H1 (cell line): ENCODE results near the gene TCAF1. TPM values are rescaled to one million over a fixed set of nuclear protein-coding genes. Genes with fewer than 3 reads are reported as not detected.

Source experiments
- CTCF ChIA-PET: fragments of 300-600 bp; sonication (Branson Sonifier 250); formaldehyde crosslinking; loops from one replicate; lab custom pipeline; 2021; ENCODE audit not compliant: partially characterized antibody; lab: Charles Lee
- POLR2A ChIA-PET: fragments of 300-600 bp; sonication (Branson Sonifier 250); formaldehyde crosslinking; loops from one replicate; lab custom pipeline; 2021; ENCODE audit warnings: inconsistent platforms; ENCODE audit not compliant: partially characterized antibody; lab: Charles Lee
- DNase-seq, 2 experiments: peaks; one replicate each; pipeline versions ENCODE4 v3.0.0 to v3.0.0-alpha.2; 2010 to 2022; ENCODE audit warnings: low spot score in 2 of 2, low read depth in 1 of 2, mixed read lengths in 1 of 2
- FAIRE-seq: peaks from 2 replicates; lab custom pipeline; 2011; peaks lifted over from hg19 to GRCh38; lab: Jason Lieb, UNC
- H2AFZ ChIP-seq: 2 replicates; pipeline ENCODE4 v1.8.1; 2012; ENCODE audit warnings: low read length, inconsistent platforms
- H2AK5ac ChIP-seq: 2 replicates; pipeline ENCODE4 v1.6.1; 2013; ENCODE audit warnings: low read depth, low read length
- H2BK120ac ChIP-seq: replicated peaks from 2 replicates; pipeline ENCODE3; 2013; ENCODE audit warnings: low read depth, low read length, inconsistent platforms
- H2BK12ac ChIP-seq: 2 replicates; pipeline ENCODE4 v1.6.1; 2013; ENCODE audit warnings: low read depth, low read length
- H2BK15ac ChIP-seq: 2 replicates; pipeline ENCODE4 v1.6.1; 2013; ENCODE audit warnings: low read length
- H2BK20ac ChIP-seq: 2 replicates; pipeline ENCODE4 v1.6.1; 2013; ENCODE audit warnings: low read length
- H2BK5ac ChIP-seq: 2 replicates; pipeline ENCODE4 v1.6.1; 2013; ENCODE audit warnings: low read depth, low read length
- H3K14ac ChIP-seq: 2 replicates; pipeline ENCODE4 v1.6.1; 2013; ENCODE audit warnings: inconsistent platforms; ENCODE audit not compliant: insufficient read length
- H3K18ac ChIP-seq: 2 replicates; pipeline ENCODE4 v1.6.1; 2013; ENCODE audit warnings: low read length; ENCODE audit errors: extremely low read depth
- H3K23ac ChIP-seq: 2 replicates; pipeline ENCODE4 v1.6.1; 2013; ENCODE audit warnings: inconsistent platforms; ENCODE audit not compliant: insufficient read length
- H3K23me2 ChIP-seq: 2 replicates; pipeline ENCODE4 v1.6.1; 2013; ENCODE audit warnings: low read depth, low read length
- H3K27ac ChIP-seq: 2 replicates; pipeline ENCODE4 v1.6.1; 2011; ENCODE audit warnings: low read depth, low read length, inconsistent platforms
- H3K27me3 ChIP-seq, 4 experiments: replicated peaks in 1 of 4; 1 replicate in 1 of 4; 2 replicates in 3 of 4; pipeline versions ENCODE4 v1.6.1 to v1.8.1; 2011 to 2013; ENCODE audit warnings: low read length in 3 of 4, mild to moderate bottlenecking in 3 of 4, inconsistent platforms in 2 of 4, mixed read lengths in 2 of 4, moderate library complexity in 1 of 4; ENCODE audit not compliant: control insufficient read depth in 3 of 4, insufficient read depth in 3 of 4; ENCODE audit errors: extremely low read depth in 1 of 4
- H3K36me3 ChIP-seq, 4 experiments: 2 replicates each; pipeline versions ENCODE4 v1.6.1 to v1.8.1; 2011 to 2013; ENCODE audit warnings: mild to moderate bottlenecking in 4 of 4, low read length in 3 of 4, moderate library complexity in 2 of 4, control low read depth in 1 of 4, inconsistent platforms in 1 of 4; ENCODE audit not compliant: insufficient read depth in 4 of 4, control insufficient read depth in 2 of 4
- H3K4ac ChIP-seq: replicated peaks from 2 replicates; pipeline ENCODE3; 2013; ENCODE audit warnings: low read length, low read depth, mixed read lengths, inconsistent platforms; ENCODE audit not compliant: insufficient read length
- H3K4me1 ChIP-seq, 4 experiments: replicated peaks in 1 of 4; 1 replicate in 1 of 4; 2 replicates in 3 of 4; pipeline versions ENCODE4 v1.6.1 to v1.8.1; 2011 to 2013; ENCODE audit warnings: low read length in 3 of 4, inconsistent platforms in 2 of 4, mixed read lengths in 1 of 4; ENCODE audit not compliant: insufficient read depth in 4 of 4, control insufficient read depth in 3 of 4
- H3K4me2 ChIP-seq, 2 experiments: 2 replicates each; pipeline versions ENCODE4 v1.6.1 to v1.8.1; 2011 to 2013; ENCODE audit warnings: low read depth in 2 of 2, low read length in 2 of 2, control low read depth in 1 of 2, inconsistent platforms in 1 of 2, mild to moderate bottlenecking in 1 of 2; ENCODE audit not compliant: insufficient read depth in 1 of 2
- H3K4me3 ChIP-seq, 4 experiments: fragments of 200-600, 300-600 bp in 1 of 4; sonication (generic), shearing (Covaris generic), sonication (Bioruptor Twin) in 1 of 4; 2 replicates each; pipeline versions ENCODE4 v1.5.1 to v1.8.1; 2011 to 2016; ENCODE audit warnings: low read length in 4 of 4, low read depth in 3 of 4, control low read depth in 2 of 4, inconsistent platforms in 2 of 4, mild to moderate bottlenecking in 2 of 4, mixed read lengths in 1 of 4, moderate library complexity in 1 of 4; ENCODE audit not compliant: insufficient read depth in 2 of 4; ENCODE audit errors: extremely low read depth in 1 of 4
- H3K56ac ChIP-seq: replicated peaks from 2 replicates; pipeline ENCODE3; 2013; ENCODE audit warnings: low read depth, mild to moderate bottlenecking, mixed read lengths, low read length, inconsistent platforms; ENCODE audit not compliant: insufficient read length
- H3K79me1 ChIP-seq: 2 replicates; pipeline ENCODE4 v1.6.1; 2013; ENCODE audit warnings: low read depth, low read length, control low read depth
- H3K79me2 ChIP-seq, 2 experiments: 2 replicates each; pipeline versions ENCODE4 v1.6.1 to v1.8.1; 2012 to 2013; ENCODE audit warnings: low read length in 2 of 2, mild to moderate bottlenecking in 2 of 2, inconsistent platforms in 1 of 2; ENCODE audit not compliant: insufficient read depth in 2 of 2, control insufficient read depth in 1 of 2
- H3K9ac ChIP-seq, 4 experiments: replicated peaks in 1 of 4; 1 replicate in 1 of 4; 2 replicates in 3 of 4; pipeline versions ENCODE4 v1.6.1 to v1.8.1; 2011 to 2013; ENCODE audit warnings: low read depth in 3 of 4, low read length in 3 of 4, control low read depth in 2 of 4, mild to moderate bottlenecking in 2 of 4, moderate library complexity in 2 of 4, inconsistent platforms in 1 of 4; ENCODE audit errors: extremely low read depth in 1 of 4
- H3K9me3 ChIP-seq, 2 experiments: 2 replicates each; pipeline versions ENCODE4 v1.6.1 to v1.8.1; 2012 to 2013; ENCODE audit warnings: mild to moderate bottlenecking in 2 of 2, moderate library complexity in 2 of 2, control low read depth in 1 of 2, inconsistent platforms in 1 of 2, low read depth in 1 of 2, low read length in 1 of 2, mixed read lengths in 1 of 2; ENCODE audit not compliant: insufficient read depth in 2 of 2
- H4K20me1 ChIP-seq, 2 experiments: replicated peaks in 1 of 2; 2 replicates each; pipeline versions ENCODE3 to v1.8.1; 2011 to 2013; ENCODE audit warnings: inconsistent platforms in 2 of 2, low read length in 2 of 2, mild to moderate bottlenecking in 1 of 2; ENCODE audit not compliant: insufficient read depth in 2 of 2, control insufficient read depth in 1 of 2
- H4K5ac ChIP-seq: 2 replicates; pipeline ENCODE4 v1.6.1; 2013; ENCODE audit warnings: low read length, low read depth, mixed read lengths, inconsistent platforms; ENCODE audit not compliant: insufficient read length
- H4K8ac ChIP-seq: 2 replicates; pipeline ENCODE4 v1.8.0; 2013; ENCODE audit warnings: mild to moderate bottlenecking, moderate library complexity, low read length, inconsistent platforms; ENCODE audit not compliant: insufficient read depth; ENCODE audit errors: extremely low read depth
- H4K91ac ChIP-seq: replicated peaks from 2 replicates; pipeline ENCODE3; 2013; ENCODE audit warnings: low read length, mixed read lengths, inconsistent platforms; ENCODE audit not compliant: insufficient read length
- BACH1 ChIP-seq: IDR thresholded peaks from 2 replicates; pipeline ENCODE4 v1.6.1; 2012; ENCODE audit warnings: low read length, improper control_type of control experiment
- FOSL1 ChIP-seq: IDR thresholded peaks from 2 replicates; pipeline ENCODE4 v1.6.1; 2011; ENCODE audit warnings: mild to moderate bottlenecking, low read depth, low read length, moderate library complexity; ENCODE audit not compliant: insufficient read depth
- GTF2F1 ChIP-seq: IDR thresholded peaks from 2 replicates; pipeline ENCODE4 v1.6.1; 2012; ENCODE audit warnings: low read depth, low read length, improper control_type of control experiment, borderline replicate concordance
- RFX5 ChIP-seq: IDR thresholded peaks from 2 replicates; pipeline ENCODE4 v1.6.1; 2011; ENCODE audit warnings: low read depth, low read length, improper control_type of control experiment, borderline replicate concordance
- RNF2 ChIP-seq: fragments of 200-900, 300-1000 bp; sonication (generic); IDR thresholded peaks from 2 replicates; pipeline ENCODE4 v1.7.1; 2016; ENCODE audit warnings: borderline replicate concordance, low read depth, mild to moderate bottlenecking, antibody characterized with exemption, low read length; ENCODE audit not compliant: poor library complexity, severe bottlenecking; ENCODE audit errors: missing control alignments
- SIRT6 ChIP-seq: IDR thresholded peaks from one replicate; pipeline ENCODE4 v1.7.1; 2012; ENCODE audit warnings: low read length, inconsistent platforms
- TEAD4 ChIP-seq: IDR thresholded peaks from 2 replicates; pipeline ENCODE4 v1.6.1; 2012; ENCODE audit warnings: low read depth, low read length, inconsistent platforms, mixed read lengths
- WGBS, 2 experiments: shearing (Covaris generic) in 1 of 2; methylation state at CpG; one replicate each; pipeline versions ENCODE4 v1.1.6 to v1.1.7; 2013 to 2015; ENCODE audit warnings: low lambda C conversion rate in 2 of 2, mixed read lengths in 2 of 2, inconsistent platforms in 1 of 2, low coverage in 1 of 2, missing lambda C conversion rate in 1 of 2; ENCODE audit not compliant: insufficient replicate concordance in 2 of 2, insufficient coverage in 1 of 2, insufficient read length in 1 of 2; ENCODE audit errors: extremely low coverage in 1 of 2, missing lambda C conversion rate in 1 of 2; 5-methylcytosine and 5-hydroxymethylcytosine counted together
- polyA plus RNA-seq, 7 experiments: library from polyadenylated mRNA; depleted of rRNA in 3 of 7; stranded (reverse) in 5 of 7; unstranded in 2 of 7; fragments of >200 nt in 5 of 7; fragments of 200-250 nt in 2 of 7; gene quantifications; 1 replicate in 5 of 7; 2 replicates in 1 of 7; 4 replicates in 1 of 7; pipeline versions ENCODE4 v1.2.1 to v1.2.3, GENCODE V29; 2011 to 2013; ENCODE audit warnings: missing spikeins in 2 of 7, mixed read lengths in 2 of 7
- total RNA-seq: library from RNA; stranded (reverse); fragmentation: NEBNext Ultra II Directional; extraction: Animal tissue kit (Norgen Biotek cat#: 25700); gene quantifications from 2 replicates; pipeline ENCODE4 v1.2.1, GENCODE V29; 2021
- TF ChIP-seq, protein P1 (sequence below): IDR thresholded peaks from 2 replicates; pipeline ENCODE4 v1.6.1; 2011; ENCODE audit warnings: low read depth, mild to moderate bottlenecking, low read length; ENCODE audit not compliant: insufficient read depth

The TCAF1 gene
- total and polyA plus RNA-seq, 2 of the 8 experiments (the other 6 are each of a cell fraction or from before 2014, with no cell fraction given) = 9.6 to 28.0 TPM

- Histone ChIP-seq H3K23me2 (0 out of 2 replicates have a peak, but pooled peaks cover 4% of the 10 kb centered on the region), H4K20me1 (peaks cover 0 to 2% of the 10 kb centered on the region in 2 experiments), H3K4me2 (no peak overlapping the region), H3K4ac (no peak overlapping the region), H3K18ac (no peak overlapping the region), H4K8ac (no peak overlapping the region), H3K56ac (no peak overlapping the region), H2BK12ac (no peak overlapping the region), H3K9me3 (peaks cover 6% of the 10 kb centered on the region in 2 experiments; a peak in 2 of 4 replicates), H3K23ac (no peak overlapping the region), H4K5ac (no peak overlapping the region), H2BK20ac (no peak overlapping the region), H4K91ac (no peak overlapping the region), H2AFZ (no peak overlapping the region), H3K79me2 (peaks cover 0 to 60% of the 10 kb centered on the region in 2 experiments; a peak in 2 of 4 replicates), H2BK5ac (no peak overlapping the region), H3K27me3 (no peaks in the 10 kb centered on the region), H2BK15ac (no peak overlapping the region), H3K36me3 (peaks cover 0 to 10% (median 3%) of the 10 kb centered on the region in 4 experiments; a peak in 3 of 8 replicates), H3K27ac (no peak overlapping the region), H3K4me3 (no peak overlapping the region), H2AK5ac (no peak overlapping the region), H3K9ac (no peak overlapping the region), H3K79me1 (no peaks in the 10 kb centered on the region), H3K14ac (no peak overlapping the region), H3K4me1 (peaks cover 0 to 4% (median 2%) of the 10 kb centered on the region in 4 experiments; a peak in 2 of 7 replicates), H2BK120ac (no peak overlapping the region)
- POLR2A ChIA-PET = interaction anchor here (1.4 to 9.5 kb wide), 2 partner anchors 12 to 15 kb away, joined by 3 to 73 read pairs; partner anchors contain the start of gene TCAF1
- CTCF ChIA-PET = interaction anchor here (0.7 to 1.7 kb wide), 4 partner anchors 10 to 1147 kb away, joined by 3 to 8 read pairs (median 4); partner anchors contain the start of gene TCAF1
- DNase-seq (no peak), FAIRE-seq (no peak)
- WGBS, 2 experiments = 83 to 100% methylated on average over 1 to 2 of the region's 2 CpGs
- TF ChIP-seq, protein P1, sequence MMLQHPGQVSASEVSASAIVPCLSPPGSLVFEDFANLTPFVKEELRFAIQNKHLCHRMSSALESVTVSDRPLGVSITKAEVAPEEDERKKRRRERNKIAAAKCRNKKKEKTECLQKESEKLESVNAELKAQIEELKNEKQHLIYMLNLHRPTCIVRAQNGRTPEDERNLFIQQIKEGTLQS = no peak
- no peak for TF ChIP-seq RNF2
- no peak for TF ChIP-seq SIRT6
- no peak for TF ChIP-seq BACH1
- TF ChIP-seq FOSL1 = no peak
- TF ChIP-seq RFX5 = no peak
- no peak for TF ChIP-seq GTF2F1
- TF ChIP-seq TEAD4 = no peak
Observed at GRCh38 chr7:143889068-143889467, 12.9 kb downstream of the TCAF1 start.
